ENCODE results near the gene MYDGF. TPM values are rescaled to one million over a fixed set of nuclear protein-coding genes. Genes with fewer than 3 reads are reported as not detected.

The MYDGF gene
- total RNA-seq, 2 experiments from 2014 or later = 73.3 to 77.3 TPM

GRCh38 chr19:4687396-4687795 lies 17.3 kb upstream of the MYDGF start:
- no peaks in the 10 kb centered on the region for H3K4me1 ChIP-seq (ENCODE audit: insufficient read depth, low read length, poor library complexity, severe bottlenecking)
- DNase-seq (ENCODE audit: low spot score) = no peak
- POLR2A ChIA-PET = no interaction called here
- no TSS peak for BruUV-seq (replicated peaks)
- CTCF ChIA-PET (ENCODE audit: unreplicated experiment) = no interaction called here
- H3K9me2 ChIP-seq (ENCODE audit: insufficient read depth, low read length) = no peaks in the 10 kb centered on the region
- TF ChIP-seq EZH2phosphoT487 (IDR thresholded peaks at IDR 0.05; ENCODE audit: borderline replicate concordance, low read depth, low read length) (no peak), CTCF (conservative IDR thresholded peaks at IDR 0.05; ENCODE audit: low read length) (no peak)
- intact Hi-C loops (cut with micrococcal nuclease; ENCODE audit: unreplicated experiment) = no loop called here
- H3K9me3 ChIP-seq (ENCODE audit: low read length) = no peaks in the 10 kb centered on the region
- H3K27ac ChIP-seq (ENCODE audit: low read depth, low read length, poor library complexity, severe bottlenecking) = no peak overlapping the region
- no peak overlapping the region for H3K4me3 ChIP-seq (ENCODE audit: low read depth, low read length, poor library complexity, severe bottlenecking)
- peaks cover 53% of the 10 kb centered on the region for H3K36me3 ChIP-seq (ENCODE audit: insufficient read depth, low read length)
- H2AFZ ChIP-seq (ENCODE audit: low read length) = no peak overlapping the region
- no peaks in the 10 kb centered on the region for H3K79me2 ChIP-seq (ENCODE audit: insufficient read depth, low read depth, low read length)
- H3K4me2 ChIP-seq (ENCODE audit: low read length) = no peak overlapping the region
- H4K20me1 ChIP-seq (ENCODE audit: insufficient read depth, low read length) = no peaks in the 10 kb centered on the region

- ChIA-PET POLR2A (no interaction called here), CTCF (ENCODE audit: unreplicated experiment) (no interaction called here)
- Histone ChIP-seq H3K4me1 (ENCODE audit: insufficient read depth, low read length, poor library complexity, severe bottlenecking) (no peaks in the 10 kb centered on the region), H3K79me2 (ENCODE audit: insufficient read depth, low read depth, low read length) (no peaks in the 10 kb centered on the region), H3K36me3 (ENCODE audit: insufficient read depth, low read length) (peaks cover 50% of the 10 kb centered on the region), H3K4me2 (ENCODE audit: low read length) (no peak overlapping the region), H3K27ac (ENCODE audit: low read depth, low read length, poor library complexity, severe bottlenecking) (no peak overlapping the region), H3K4me3 (ENCODE audit: low read depth, low read length, poor library complexity, severe bottlenecking) (no peak overlapping the region), H3K9me2 (ENCODE audit: insufficient read depth, low read length) (no peaks in the 10 kb centered on the region), H2AFZ (ENCODE audit: low read length) (no peak overlapping the region), H3K9me3 (ENCODE audit: low read length) (no peaks in the 10 kb centered on the region), H4K20me1 (ENCODE audit: insufficient read depth, low read length) (no peaks in the 10 kb centered on the region)
- no TSS peak for BruUV-seq (replicated peaks)
- TF ChIP-seq CTCF (conservative IDR thresholded peaks at IDR 0.05; ENCODE audit: low read length) = no peak
- TF ChIP-seq EZH2phosphoT487 (IDR thresholded peaks at IDR 0.05; ENCODE audit: borderline replicate concordance, low read depth, low read length) = no peak
- intact Hi-C loops (cut with micrococcal nuclease; ENCODE audit: unreplicated experiment) = no loop called here
- DNase-seq (ENCODE audit: low spot score) = no peak
These were observed 16.6 kb upstream of the MYDGF start for GRCh38 chr19:4686700-4687099.

DNA sequence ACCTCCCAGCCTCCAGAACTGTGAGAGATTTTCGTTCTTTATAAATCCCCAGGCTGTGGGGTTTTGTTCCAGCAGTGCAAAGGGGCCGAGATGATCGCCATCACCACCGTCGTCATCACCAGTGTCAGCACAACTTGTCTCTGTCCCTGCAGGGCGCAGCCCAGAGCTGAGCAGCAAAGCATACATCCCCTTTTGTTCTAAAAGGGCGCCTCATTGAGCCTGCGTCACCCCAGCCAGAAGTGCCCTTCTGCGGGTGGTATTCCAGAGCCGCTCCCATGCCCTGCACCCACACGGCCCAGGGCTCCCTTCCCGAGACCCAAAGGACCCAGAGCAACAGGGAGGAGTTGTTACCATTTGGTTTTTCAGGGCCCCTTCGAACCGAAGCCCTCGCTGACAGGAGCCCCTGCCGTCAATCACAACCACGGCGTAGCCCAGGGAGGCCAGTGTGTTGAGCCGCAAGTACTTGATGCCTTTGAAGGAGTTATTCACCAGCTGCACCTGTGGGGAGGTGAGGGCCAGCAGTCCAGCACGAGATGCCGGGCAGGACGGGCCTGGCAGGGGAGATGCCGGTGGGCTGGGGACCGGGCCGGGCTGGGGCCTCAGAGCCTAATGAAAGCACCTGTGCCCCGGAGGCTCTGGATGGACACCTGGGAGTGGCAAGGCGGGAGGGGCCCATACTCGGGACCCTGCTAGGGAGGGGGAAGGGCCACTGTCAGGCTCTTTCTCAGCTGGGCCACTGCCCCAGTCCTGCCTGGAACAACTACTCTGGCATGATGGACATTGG lies 14.4 kb upstream of the MYDGF start:
- no peak overlapping the region for H2AFZ ChIP-seq (ENCODE audit: low read length)
- H3K9me3 ChIP-seq (ENCODE audit: low read length) = no peaks in the 10 kb centered on the region
- no peaks in the 10 kb centered on the region for H3K9me2 ChIP-seq (ENCODE audit: insufficient read depth, low read length)
- H3K4me2 ChIP-seq (ENCODE audit: low read length) = no peak overlapping the region
- H3K36me3 ChIP-seq (ENCODE audit: insufficient read depth, low read length) = peaks cover 39% of the 10 kb centered on the region
- H4K20me1 ChIP-seq (ENCODE audit: insufficient read depth, low read length) = no peaks in the 10 kb centered on the region
- H3K79me2 ChIP-seq (ENCODE audit: insufficient read depth, low read depth, low read length) = no peaks in the 10 kb centered on the region
- BruUV-seq (replicated peaks) = no TSS peak
- POLR2A ChIA-PET = no interaction called here
- DNase-seq (ENCODE audit: low spot score) = no peak
- CTCF ChIA-PET (ENCODE audit: unreplicated experiment) = no interaction called here
- TF ChIP-seq EZH2phosphoT487 (IDR thresholded peaks at IDR 0.05; ENCODE audit: borderline replicate concordance, low read depth, low read length) (no peak), CTCF (conservative IDR thresholded peaks at IDR 0.05; ENCODE audit: low read length) (no peak)
- intact Hi-C loops (cut with micrococcal nuclease; ENCODE audit: unreplicated experiment) = no loop called here
- no peak overlapping the region for H3K4me3 ChIP-seq (ENCODE audit: low read depth, low read length, poor library complexity, severe bottlenecking)
- no peak overlapping the region for H3K27ac ChIP-seq (ENCODE audit: low read depth, low read length, poor library complexity, severe bottlenecking)
- H3K4me1 ChIP-seq (ENCODE audit: insufficient read depth, low read length, poor library complexity, severe bottlenecking) = no peaks in the 10 kb centered on the region
